Measurements from ENCODE around the gene DSC1.

The DSC1 gene

DNA sequence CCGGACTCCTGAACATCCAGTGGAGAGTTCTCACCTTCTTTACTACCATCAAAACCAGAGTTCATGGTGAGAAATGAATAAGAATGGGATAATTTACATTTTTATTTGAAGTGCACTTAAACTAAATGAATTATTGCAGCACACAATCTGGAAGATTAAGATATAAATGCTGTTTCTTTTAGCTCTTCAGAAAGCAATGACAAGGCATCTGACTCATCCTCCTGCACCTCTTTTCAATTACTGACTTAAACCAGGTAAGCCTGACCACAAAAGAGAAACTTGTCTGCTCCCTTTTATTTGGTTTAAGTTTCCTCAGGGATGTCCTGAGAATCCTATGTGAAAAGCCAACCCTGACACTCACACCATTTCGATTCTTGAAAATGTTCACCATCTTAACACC is 59.7 kb downstream of the DSC1 start:
- no peak for DNase-seq (ENCODE audit: extremely low read depth, low read depth)
- TF ChIP-seq, protein P1, sequence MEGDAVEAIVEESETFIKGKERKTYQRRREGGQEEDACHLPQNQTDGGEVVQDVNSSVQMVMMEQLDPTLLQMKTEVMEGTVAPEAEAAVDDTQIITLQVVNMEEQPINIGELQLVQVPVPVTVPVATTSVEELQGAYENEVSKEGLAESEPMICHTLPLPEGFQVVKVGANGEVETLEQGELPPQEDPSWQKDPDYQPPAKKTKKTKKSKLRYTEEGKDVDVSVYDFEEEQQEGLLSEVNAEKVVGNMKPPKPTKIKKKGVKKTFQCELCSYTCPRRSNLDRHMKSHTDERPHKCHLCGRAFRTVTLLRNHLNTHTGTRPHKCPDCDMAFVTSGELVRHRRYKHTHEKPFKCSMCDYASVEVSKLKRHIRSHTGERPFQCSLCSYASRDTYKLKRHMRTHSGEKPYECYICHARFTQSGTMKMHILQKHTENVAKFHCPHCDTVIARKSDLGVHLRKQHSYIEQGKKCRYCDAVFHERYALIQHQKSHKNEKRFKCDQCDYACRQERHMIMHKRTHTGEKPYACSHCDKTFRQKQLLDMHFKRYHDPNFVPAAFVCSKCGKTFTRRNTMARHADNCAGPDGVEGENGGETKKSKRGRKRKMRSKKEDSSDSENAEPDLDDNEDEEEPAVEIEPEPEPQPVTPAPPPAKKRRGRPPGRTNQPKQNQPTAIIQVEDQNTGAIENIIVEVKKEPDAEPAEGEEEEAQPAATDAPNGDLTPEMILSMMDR (IDR thresholded peaks at IDR 0.05; ENCODE audit: low read depth, low read length): no peak

DNA sequence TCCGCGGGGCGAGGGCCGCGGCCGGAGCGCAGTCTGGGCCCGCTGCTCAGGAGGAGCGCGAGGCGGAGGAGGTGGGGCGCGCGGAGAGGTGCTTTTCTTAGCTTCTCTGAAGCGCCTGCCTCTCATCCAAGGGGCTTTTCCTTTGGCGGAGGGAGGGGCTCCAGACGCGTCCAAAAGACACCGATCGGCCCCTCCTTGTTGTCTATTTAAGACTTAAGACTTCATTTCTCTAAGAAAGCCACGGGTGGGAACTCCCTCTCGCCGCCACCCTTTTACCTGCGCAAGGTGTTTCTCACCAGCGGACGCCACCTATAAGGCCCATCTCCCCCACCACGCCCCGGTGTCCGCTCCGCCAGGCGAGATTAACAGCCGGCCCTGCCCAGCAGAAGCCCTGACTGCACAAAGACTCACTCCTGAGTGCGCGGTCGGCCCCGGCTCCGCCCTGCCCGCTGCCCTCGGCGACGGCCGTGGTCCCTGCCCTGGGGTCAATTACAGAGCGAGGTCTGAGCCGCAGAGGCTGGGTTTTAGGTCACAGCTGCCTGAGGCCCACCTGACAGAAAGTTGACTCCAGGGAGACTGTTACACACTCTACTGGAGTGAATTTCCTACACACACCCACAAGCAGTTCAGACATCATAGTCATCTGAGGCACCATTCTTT is 60.5 kb downstream of the DSC1 start, which contains the start of gene DSC2:
Gene DSC2 (minus strand): TSS at position 397 of the 660 bp plus-strand sequence. CDS start 450 bp downstream, outside the sequence.
- DNase-seq (ENCODE audit: extremely low read depth, low read depth): no peak
- TF ChIP-seq, protein P1 (IDR thresholded peaks at IDR 0.05; ENCODE audit: low read depth, low read length): no peak

DNA sequence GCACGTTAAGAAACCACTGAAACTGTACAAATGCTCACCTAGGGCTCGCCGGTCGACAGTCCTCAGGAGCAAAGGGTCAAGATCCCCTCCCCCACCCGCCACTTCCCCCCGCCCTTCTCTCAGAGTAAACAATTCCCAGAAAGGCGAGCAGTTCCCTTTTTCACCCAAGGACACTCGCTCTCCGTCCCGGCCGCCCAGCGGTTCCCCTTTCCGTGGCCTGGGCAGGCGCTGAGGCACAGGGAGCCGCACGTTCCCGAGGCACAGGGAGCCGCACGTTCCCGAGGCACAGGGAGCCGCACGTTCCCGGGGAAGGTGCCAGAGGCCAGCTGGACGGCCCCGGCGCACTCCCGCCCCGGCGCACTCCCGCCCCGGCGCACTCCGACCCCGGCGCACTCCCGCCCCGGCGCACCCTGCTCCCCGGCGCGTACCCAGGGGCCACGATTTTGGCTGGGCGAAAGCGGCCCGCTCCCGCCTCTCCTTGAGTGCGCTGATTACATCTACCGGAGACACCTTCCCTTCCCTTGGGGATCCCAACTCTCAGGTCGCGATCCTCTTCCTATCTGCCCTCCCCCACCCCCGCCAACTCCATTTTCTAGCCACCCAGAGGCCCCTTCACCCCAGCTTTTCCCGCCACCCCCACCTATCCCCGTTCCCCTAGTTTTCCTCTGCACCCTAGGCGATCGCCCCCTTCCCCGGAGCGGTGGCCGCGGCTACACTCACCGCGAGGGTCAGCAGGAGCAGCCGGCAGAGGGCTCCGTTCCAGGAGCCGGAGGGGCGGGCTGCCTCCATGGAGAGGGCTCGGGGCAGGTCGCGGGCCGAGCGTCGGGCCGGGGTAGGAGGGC is 61.3 kb downstream of the DSC1 start:
- DNase-seq (ENCODE audit: extremely low read depth, low read depth): no peak
- TF ChIP-seq, protein P1 (IDR thresholded peaks at IDR 0.05; ENCODE audit: low read depth, low read length): no peak

DNA sequence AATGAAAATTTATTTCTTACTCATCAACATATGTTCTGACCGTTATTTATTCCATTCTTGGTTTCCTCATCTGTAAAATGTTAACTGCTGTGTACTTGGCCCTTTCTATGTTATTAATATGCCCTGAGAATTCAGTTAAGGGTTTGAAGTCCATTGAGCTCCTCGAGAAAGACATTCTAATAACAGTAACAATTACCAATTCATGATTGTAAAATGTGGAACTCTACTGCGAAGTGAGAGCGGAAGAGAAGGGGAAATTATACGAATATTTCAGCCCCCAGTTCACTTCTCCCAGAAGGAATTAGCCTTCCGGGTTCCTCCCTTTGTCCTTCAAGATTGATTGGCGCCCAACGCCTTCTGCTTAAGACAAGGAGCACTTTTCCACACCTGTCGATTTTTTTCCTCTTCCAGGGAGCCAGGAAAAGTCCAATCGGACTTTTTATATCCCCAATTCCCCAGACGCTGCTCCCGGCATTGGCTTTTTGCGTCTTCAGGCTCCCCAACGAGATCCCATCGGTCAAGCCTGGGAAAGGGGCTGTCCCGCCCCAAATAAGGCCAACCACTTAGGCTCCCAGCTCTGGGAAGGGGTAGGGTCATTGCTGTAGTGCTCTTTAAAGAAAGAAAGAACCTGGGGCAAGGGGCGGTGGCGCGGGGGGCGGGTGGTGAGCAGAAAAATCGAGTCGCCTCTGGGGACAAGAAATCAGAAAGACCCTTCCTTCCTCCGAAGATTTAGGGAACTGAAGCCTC is 62.0 kb downstream of the DSC1 start:
- no peak for DNase-seq (ENCODE audit: extremely low read depth, low read depth)
- TF ChIP-seq, protein P1 (IDR thresholded peaks at IDR 0.05; ENCODE audit: low read depth, low read length): no peak

DNA sequence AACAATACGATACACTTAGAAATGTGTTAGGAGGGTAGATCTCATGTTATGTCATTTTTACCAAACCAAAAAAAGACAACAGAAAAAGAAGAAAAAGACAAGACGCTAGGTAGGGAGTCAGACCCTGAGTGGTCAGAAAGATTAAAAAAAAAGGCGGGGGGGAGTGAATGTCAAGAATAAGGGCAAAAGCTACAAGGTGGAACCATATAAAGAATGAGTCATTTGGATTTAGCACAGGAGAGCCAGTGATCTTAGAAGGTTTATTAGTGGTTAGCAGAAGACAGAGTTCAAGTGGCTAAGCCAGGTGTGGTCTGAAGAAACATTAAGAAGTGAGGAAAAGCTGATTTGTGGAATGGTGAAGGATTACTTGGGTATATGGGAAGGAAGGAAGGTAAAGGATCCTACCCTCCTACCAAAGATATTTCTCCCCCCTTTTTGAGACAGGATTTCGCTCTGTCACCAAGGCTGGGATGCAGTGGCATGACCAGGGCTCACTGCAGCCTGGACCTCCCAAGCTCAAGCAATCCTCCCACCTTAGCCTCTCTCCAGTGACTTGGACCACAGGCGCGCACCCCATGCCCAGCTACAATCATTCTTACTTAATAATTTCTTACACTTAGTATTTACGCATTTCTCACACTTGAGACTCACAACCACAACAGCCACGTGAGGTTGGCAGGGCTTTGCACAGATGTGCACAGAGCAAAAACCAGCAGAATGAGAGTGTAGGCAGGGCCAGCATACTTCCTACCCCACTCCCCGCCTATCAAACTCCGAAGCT is 63.0 kb downstream of the DSC1 start:
- TF ChIP-seq, protein P1 (IDR thresholded peaks at IDR 0.05; ENCODE audit: low read depth, low read length): no peak
- no peak for DNase-seq (ENCODE audit: extremely low read depth, low read depth)

DNA sequence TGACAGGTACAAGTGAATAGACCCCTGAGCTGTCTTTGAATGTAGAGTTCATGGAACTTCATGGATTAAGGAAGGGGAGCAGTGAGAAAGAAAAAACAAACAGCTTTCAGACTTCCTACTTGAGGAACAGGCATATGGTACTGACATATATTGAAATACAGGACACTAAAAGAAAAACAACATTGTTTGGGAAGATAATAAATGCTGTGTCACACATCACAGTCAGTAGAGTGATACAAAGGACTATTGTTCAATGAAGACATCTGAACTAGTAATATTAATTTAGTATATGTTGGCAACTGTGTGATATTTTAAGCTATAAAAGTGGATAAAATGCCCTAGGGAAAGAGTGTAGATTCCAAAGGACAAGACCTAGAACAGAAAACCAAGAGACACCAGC is 63.8 kb downstream of the DSC1 start:
- TF ChIP-seq, protein P1 (IDR thresholded peaks at IDR 0.05; ENCODE audit: low read depth, low read length): no peak
- DNase-seq (ENCODE audit: extremely low read depth, low read depth): no peak
